ENCODE measurements around the gene GNB2.

The GNB2 gene

DNA sequence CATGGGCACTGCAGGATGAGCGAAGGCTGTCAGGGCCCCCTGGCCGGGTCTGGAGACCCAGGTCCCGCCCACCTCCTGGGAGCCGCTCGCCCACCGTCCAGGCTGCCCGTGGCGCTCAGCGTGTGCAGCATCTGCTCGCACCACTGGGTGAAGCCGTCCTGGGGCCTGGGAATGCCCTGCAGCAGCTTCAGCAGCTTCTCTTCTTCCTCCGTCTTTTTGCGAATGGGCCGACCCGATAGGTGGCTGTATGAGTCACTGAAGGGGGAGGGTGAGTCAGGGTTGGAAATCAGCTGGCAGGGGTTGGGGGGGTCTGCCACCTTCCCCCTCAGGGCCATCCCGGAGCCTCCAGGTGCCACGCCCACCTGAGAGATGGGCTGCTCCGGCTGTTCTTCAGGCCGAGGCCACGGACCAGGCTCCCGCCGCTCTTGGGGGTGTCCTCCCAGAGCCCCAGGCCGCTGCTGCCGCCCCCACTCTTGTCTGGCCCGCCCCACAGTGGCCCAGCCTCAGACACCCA is 8.7 kb downstream of the GNB2 start:
- H3K4me2 ChIP-seq (ENCODE audit: low read depth, low read length): no peak overlapping the region
- H2AFZ ChIP-seq (ENCODE audit: low read length): no peak overlapping the region
- H3K79me2 ChIP-seq (ENCODE audit: low read length): peaks cover 12% of the 10 kb centered on the region
- H3F3A ChIP-seq (ENCODE audit: insufficient read depth, low read length): peaks cover 8% of the 10 kb centered on the region; the same call in 1 of the 2 replicates
- H4K20me1 ChIP-seq (ENCODE audit: insufficient read depth, low read length): no peaks in the 10 kb centered on the region
- H3K9me3 ChIP-seq (replicated peaks; ENCODE audit: insufficient read depth, low read length): no peaks in the 10 kb centered on the region
- TF ChIP-seq, protein P1, sequence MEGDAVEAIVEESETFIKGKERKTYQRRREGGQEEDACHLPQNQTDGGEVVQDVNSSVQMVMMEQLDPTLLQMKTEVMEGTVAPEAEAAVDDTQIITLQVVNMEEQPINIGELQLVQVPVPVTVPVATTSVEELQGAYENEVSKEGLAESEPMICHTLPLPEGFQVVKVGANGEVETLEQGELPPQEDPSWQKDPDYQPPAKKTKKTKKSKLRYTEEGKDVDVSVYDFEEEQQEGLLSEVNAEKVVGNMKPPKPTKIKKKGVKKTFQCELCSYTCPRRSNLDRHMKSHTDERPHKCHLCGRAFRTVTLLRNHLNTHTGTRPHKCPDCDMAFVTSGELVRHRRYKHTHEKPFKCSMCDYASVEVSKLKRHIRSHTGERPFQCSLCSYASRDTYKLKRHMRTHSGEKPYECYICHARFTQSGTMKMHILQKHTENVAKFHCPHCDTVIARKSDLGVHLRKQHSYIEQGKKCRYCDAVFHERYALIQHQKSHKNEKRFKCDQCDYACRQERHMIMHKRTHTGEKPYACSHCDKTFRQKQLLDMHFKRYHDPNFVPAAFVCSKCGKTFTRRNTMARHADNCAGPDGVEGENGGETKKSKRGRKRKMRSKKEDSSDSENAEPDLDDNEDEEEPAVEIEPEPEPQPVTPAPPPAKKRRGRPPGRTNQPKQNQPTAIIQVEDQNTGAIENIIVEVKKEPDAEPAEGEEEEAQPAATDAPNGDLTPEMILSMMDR (IDR thresholded peaks at IDR 0.05; ENCODE audit: low read length): no peak
- TF ChIP-seq EZH2 (optimal IDR thresholded peaks at IDR 0.05; ENCODE audit: low read depth, low read length): no peak
- no peak for TF ChIP-seq EZH2phosphoT487 (IDR thresholded peaks at IDR 0.05; ENCODE audit: low read length)
- H3K27me3 ChIP-seq (replicated peaks; ENCODE audit: insufficient read depth, low read length): no peaks in the 10 kb centered on the region
- H3K9me2 ChIP-seq (replicated peaks; ENCODE audit: insufficient read depth, low read length): no peaks in the 10 kb centered on the region
- no peak overlapping the region for H3K9ac ChIP-seq (ENCODE audit: low read length)
- H3K36me3 ChIP-seq (replicated peaks; ENCODE audit: insufficient read depth, low read length): no peaks in the 10 kb centered on the region
- no peaks in the 10 kb centered on the region for H3K4me1 ChIP-seq (ENCODE audit: low read length)
- no peak for DNase-seq
- H3K27ac ChIP-seq (ENCODE audit: low read length): no peak overlapping the region
- no peak overlapping the region for H3K4me3 ChIP-seq (ENCODE audit: low read length)

DNA sequence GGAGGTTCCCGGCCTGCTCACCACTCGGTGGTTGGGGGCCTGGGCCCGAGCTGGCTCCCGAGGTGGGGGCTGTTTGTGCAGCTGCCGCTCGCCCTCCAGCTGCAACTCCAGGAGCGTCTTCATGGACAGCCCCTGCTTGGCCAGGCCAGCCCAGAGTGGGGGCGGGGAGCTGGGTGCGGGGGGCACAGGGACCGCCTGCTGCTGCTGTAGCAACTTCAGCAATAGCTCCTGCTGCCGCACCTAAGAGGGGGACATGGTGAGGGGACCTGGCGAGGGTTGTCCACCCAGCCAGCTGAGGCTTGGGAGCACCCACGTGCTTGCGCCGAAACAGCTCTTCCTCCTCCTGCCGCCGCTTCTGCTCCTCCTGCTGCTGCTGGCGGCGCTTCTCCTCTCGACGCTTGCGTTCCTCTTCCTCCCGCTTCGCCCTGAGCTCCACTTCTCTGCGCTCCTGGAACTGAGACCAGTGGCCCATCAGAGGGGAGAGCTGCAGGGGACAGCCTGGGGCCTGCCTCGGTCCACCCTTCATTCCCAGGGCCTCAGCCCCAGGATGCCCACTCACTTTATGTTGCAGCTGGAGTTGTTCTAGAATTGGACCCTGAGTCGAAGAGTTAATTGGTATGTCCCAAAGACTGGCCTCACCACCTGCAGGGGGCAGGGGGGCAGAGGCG is 9.6 kb downstream of the GNB2 start:
- no peaks in the 10 kb centered on the region for H3K27me3 ChIP-seq (replicated peaks; ENCODE audit: insufficient read depth, low read length)
- H3K27ac ChIP-seq (ENCODE audit: low read length): no peak overlapping the region
- no peaks in the 10 kb centered on the region for H3K4me1 ChIP-seq (ENCODE audit: low read length)
- H2AFZ ChIP-seq (ENCODE audit: low read length): no peak overlapping the region
- H3K79me2 ChIP-seq (ENCODE audit: low read length): peaks cover 4% of the 10 kb centered on the region
- TF ChIP-seq EZH2phosphoT487 (IDR thresholded peaks at IDR 0.05; ENCODE audit: low read length) (no peak), EZH2 (optimal IDR thresholded peaks at IDR 0.05; ENCODE audit: low read depth, low read length) (no peak)
- TF ChIP-seq, protein P1 (IDR thresholded peaks at IDR 0.05; ENCODE audit: low read length): no peak
- 0 out of 2 replicates have a peak, but pooled peaks cover 3% of the 10 kb centered on the region for H3K36me3 ChIP-seq (replicated peaks; ENCODE audit: insufficient read depth, low read length)
- no peak overlapping the region for H3K9ac ChIP-seq (ENCODE audit: low read length)
- no peak for DNase-seq
- no peaks in the 10 kb centered on the region for H4K20me1 ChIP-seq (ENCODE audit: insufficient read depth, low read length)
- no peak overlapping the region for H3K4me2 ChIP-seq (ENCODE audit: low read depth, low read length)
- H3F3A ChIP-seq (ENCODE audit: insufficient read depth, low read length): peaks cover 8% of the 10 kb centered on the region; the same call in 1 of the 2 replicates
- H3K9me3 ChIP-seq (replicated peaks; ENCODE audit: insufficient read depth, low read length): no peaks in the 10 kb centered on the region
- no peak overlapping the region for H3K4me3 ChIP-seq (ENCODE audit: low read length)
- H3K9me2 ChIP-seq (replicated peaks; ENCODE audit: insufficient read depth, low read length): no peaks in the 10 kb centered on the region

DNA sequence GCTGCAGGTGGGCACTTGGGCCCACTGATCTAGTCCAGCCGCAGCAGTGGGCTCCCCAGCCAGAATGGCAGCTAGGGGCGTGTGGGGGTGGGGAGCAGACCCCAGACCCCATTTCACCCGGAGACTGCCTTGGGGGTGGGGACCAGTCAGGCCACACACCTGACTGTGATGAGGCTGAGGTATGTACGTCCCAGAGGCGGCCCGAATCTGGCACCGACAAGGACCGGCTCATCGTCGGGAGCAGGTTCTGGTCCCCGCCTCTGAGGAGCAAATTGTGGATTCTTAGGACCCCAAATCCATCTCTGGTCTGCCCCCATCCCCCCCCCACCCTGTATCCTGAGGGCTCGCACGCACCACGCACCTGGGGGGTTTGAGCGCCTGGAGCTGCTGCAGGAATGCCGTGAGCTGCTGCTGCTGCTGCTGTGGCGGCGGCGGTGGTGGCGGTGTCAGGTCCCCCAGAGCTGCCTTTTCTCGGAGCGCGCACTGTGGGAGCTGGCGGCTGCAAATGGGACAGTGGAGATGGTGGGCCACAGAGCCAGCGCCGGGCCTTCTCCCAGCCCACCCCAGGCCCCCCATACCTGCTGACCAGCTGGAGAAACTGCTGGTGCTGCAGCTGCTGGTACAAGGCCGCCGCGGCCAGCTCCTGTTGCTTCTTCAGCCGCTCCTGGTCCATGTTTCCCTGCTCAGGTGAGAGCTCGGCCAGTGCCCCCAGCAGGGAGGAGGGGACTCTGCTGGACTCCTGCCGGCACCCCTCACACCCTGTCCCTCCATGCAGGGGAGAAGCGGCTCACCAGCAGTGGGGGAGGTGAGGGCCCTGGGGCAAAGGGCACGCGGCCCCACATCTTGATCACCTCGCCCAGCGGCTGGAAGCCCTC is 10.4 kb downstream of the GNB2 start:
- Histone ChIP-seq H3K4me2 (ENCODE audit: low read depth, low read length) (no peak overlapping the region), H3K9me3 (replicated peaks; ENCODE audit: insufficient read depth, low read length) (no peaks in the 10 kb centered on the region), H3K9ac (ENCODE audit: low read length) (no peak overlapping the region), H3K9me2 (replicated peaks; ENCODE audit: insufficient read depth, low read length) (no peaks in the 10 kb centered on the region), H4K20me1 (ENCODE audit: insufficient read depth, low read length) (no peaks in the 10 kb centered on the region), H3K36me3 (replicated peaks; ENCODE audit: insufficient read depth, low read length) (0 out of 2 replicates have a peak, but pooled peaks cover 3% of the 10 kb centered on the region), H3K4me1 (ENCODE audit: low read length) (no peaks in the 10 kb centered on the region), H3K27me3 (replicated peaks; ENCODE audit: insufficient read depth, low read length) (no peaks in the 10 kb centered on the region), H3F3A (ENCODE audit: insufficient read depth, low read length) (peaks cover 8% of the 10 kb centered on the region; the same call in 1 of the 2 replicates), H3K27ac (ENCODE audit: low read length) (no peak overlapping the region), H3K4me3 (ENCODE audit: low read length) (no peak overlapping the region), H2AFZ (ENCODE audit: low read length) (no peak overlapping the region), H3K79me2 (ENCODE audit: low read length) (peaks cover 8% of the 10 kb centered on the region)
- DNase-seq: no peak
- TF ChIP-seq EZH2 (optimal IDR thresholded peaks at IDR 0.05; ENCODE audit: low read depth, low read length) (no peak), EZH2phosphoT487 (IDR thresholded peaks at IDR 0.05; ENCODE audit: low read length) (no peak)
- TF ChIP-seq, protein P1 (IDR thresholded peaks at IDR 0.05; ENCODE audit: low read length): no peak
